ENCODE measurements around the gene KLHL6.
"Not testable (repeated sequence)": the region's sequence is repeated elsewhere in the genome, so short reads cannot be mapped to it uniquely, and the experiment has no call there.

Gene KLHL6

GRCh38 chr3:183529717-183530116 is 25.8 kb downstream of the KLHL6 start:
- DNase-seq (ENCODE audit: low spot score): no peak

GRCh38 chr3:183529185-183529584 is 26.3 kb downstream of the KLHL6 start:
- no peak for DNase-seq (ENCODE audit: low spot score)

- DNase-seq (ENCODE audit: low spot score): not testable (repeated sequence)
These were observed 26.7 kb downstream of the KLHL6 start for GRCh38 chr3:183528758-183529157.

- no peak for DNase-seq (ENCODE audit: low spot score)
These were observed 27.8 kb downstream of the KLHL6 start for GRCh38 chr3:183527428-183528379.

GRCh38 chr3:183526838-183527427 is 28.6 kb downstream of the KLHL6 start:
- DNase-seq (ENCODE audit: low spot score): no peak

- DNase-seq (ENCODE audit: low spot score): no peak
These were observed 31.0 kb downstream of the KLHL6 start for GRCh38 chr3:183524476-183524875.

- not testable (repeated sequence) for DNase-seq (ENCODE audit: low spot score)
These were observed 34.6 kb downstream of the KLHL6 start for GRCh38 chr3:183520741-183521556.

- not testable (repeated sequence) for DNase-seq (ENCODE audit: low spot score)
These were observed 35.2 kb downstream of the KLHL6 start for GRCh38 chr3:183520295-183520694.

GRCh38 chr3:183519891-183520290 is 35.6 kb downstream of the KLHL6 start:
- no peak for DNase-seq (ENCODE audit: low spot score)

- DNase-seq (ENCODE audit: low spot score): no peak
These were observed 36.8 kb downstream of the KLHL6 start for GRCh38 chr3:183518491-183519251.

- DNase-seq (ENCODE audit: low spot score): no peak
These were observed 37.9 kb downstream of the KLHL6 start for GRCh38 chr3:183517607-183518006.

GRCh38 chr3:183515968-183516851 is 39.3 kb downstream of the KLHL6 start:
- no peak for DNase-seq (ENCODE audit: low spot score)

GRCh38 chr3:183514021-183514420 is 41.5 kb downstream of the KLHL6 start:
- DNase-seq (ENCODE audit: low spot score): no peak

GRCh38 chr3:183513046-183513706 is 42.3 kb downstream of the KLHL6 start:
- DNase-seq (ENCODE audit: low spot score): no peak

- not testable (repeated sequence) for DNase-seq (ENCODE audit: low spot score)
These were observed 44.0 kb downstream of the KLHL6 start for GRCh38 chr3:183511286-183512131.

- DNase-seq (ENCODE audit: low spot score): no peak
These were observed 46.7 kb downstream of the KLHL6 start for GRCh38 chr3:183508821-183509220.

GRCh38 chr3:183507551-183507950 is 48.0 kb downstream of the KLHL6 start:
- no peak for DNase-seq (ENCODE audit: low spot score)

- DNase-seq (ENCODE audit: low spot score): no peak
These were observed 48.7 kb downstream of the KLHL6 start for GRCh38 chr3:183506674-183507320.

- no peak for DNase-seq (ENCODE audit: low spot score)
These were observed 50.9 kb downstream of the KLHL6 start for GRCh38 chr3:183504597-183504996.

Measured in hematopoietic multipotent progenitor cell treated with erythropoietin and hydrocortisone succinate and interleukin-3 and kit ligand, for 17 days (in vitro differentiated cells).